Vagina (tissue), 2 donors: Measurements from ENCODE around the gene ATG2A.

Experiments used
- POLR2A ChIP-seq, 2 donors: fragments of 450-650 bp; IDR thresholded peaks; one replicate each; pipeline ENCODE4 v1.6.1; 2017; ENCODE audit warnings: antibody characterized with exemption in 2 of 2, mild to moderate bottlenecking in 2 of 2, moderate library complexity in 2 of 2
- POLR2AphosphoS5 ChIP-seq, 2 donors: sonication (generic); formaldehyde crosslinking; IDR thresholded peaks; one replicate each; pipeline ENCODE4 v1.9.0; 2017; ENCODE audit warnings: antibody characterized with exemption in 2 of 2, mild to moderate bottlenecking in 2 of 2, low read depth in 1 of 2; ENCODE audit not compliant: insufficient read depth in 1 of 2
- TF ChIP-seq, protein P1 (sequence below), 3 experiments: fragments of 450-650 bp in 2 of 3; fragments of 200-600 bp in 1 of 3; sonication (generic) in 1 of 3; IDR thresholded peaks; one replicate each; pipeline ENCODE4 v1.5.1; 2017 to 2019; ENCODE audit warnings: antibody characterized with exemption in 3 of 3, mild to moderate bottlenecking in 2 of 3, moderate library complexity in 2 of 3

GRCh38 chr11:64848214-64848825 lies 68.7 kb downstream of the ATG2A start:
- TF ChIP-seq, protein P1, sequence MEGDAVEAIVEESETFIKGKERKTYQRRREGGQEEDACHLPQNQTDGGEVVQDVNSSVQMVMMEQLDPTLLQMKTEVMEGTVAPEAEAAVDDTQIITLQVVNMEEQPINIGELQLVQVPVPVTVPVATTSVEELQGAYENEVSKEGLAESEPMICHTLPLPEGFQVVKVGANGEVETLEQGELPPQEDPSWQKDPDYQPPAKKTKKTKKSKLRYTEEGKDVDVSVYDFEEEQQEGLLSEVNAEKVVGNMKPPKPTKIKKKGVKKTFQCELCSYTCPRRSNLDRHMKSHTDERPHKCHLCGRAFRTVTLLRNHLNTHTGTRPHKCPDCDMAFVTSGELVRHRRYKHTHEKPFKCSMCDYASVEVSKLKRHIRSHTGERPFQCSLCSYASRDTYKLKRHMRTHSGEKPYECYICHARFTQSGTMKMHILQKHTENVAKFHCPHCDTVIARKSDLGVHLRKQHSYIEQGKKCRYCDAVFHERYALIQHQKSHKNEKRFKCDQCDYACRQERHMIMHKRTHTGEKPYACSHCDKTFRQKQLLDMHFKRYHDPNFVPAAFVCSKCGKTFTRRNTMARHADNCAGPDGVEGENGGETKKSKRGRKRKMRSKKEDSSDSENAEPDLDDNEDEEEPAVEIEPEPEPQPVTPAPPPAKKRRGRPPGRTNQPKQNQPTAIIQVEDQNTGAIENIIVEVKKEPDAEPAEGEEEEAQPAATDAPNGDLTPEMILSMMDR (IDR thresholded peaks at IDR 0.05): no peak
- TF ChIP-seq POLR2A (IDR thresholded peaks at IDR 0.05) (no peak), POLR2AphosphoS5 (IDR thresholded peaks at IDR 0.05; ENCODE audit: insufficient read depth in 1 of 2, low read depth in 1 of 2) (no peak)
